ENCODE data around the gene WNT7B.
"Not testable (repeated sequence)": the region's sequence is repeated elsewhere in the genome, so short reads cannot be mapped to it uniquely, and the experiment has no call there.

The WNT7B gene

DNA sequence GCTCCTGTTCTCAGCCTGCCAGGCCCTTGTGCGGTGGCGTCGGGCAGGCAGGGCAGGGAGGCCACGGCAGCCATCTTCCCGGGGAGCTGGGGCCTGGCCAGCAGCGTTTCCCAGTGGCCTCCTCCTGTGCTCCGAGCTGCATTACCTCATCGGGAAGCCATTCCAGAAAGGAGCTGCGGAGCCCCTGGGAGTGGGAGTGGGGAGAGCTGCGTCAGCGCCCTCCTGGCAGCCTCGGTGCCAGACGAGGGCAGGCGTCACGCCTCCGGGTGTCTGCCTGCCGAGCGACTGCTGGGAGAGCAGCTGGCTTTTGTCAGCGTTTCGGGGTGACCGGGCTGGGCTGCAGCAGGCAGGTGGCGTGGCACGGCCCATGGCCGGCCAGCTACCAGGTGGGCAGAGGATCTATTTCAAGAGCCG, 30.9 kb upstream of the WNT7B start:
- DNase-seq: no peak

DNA sequence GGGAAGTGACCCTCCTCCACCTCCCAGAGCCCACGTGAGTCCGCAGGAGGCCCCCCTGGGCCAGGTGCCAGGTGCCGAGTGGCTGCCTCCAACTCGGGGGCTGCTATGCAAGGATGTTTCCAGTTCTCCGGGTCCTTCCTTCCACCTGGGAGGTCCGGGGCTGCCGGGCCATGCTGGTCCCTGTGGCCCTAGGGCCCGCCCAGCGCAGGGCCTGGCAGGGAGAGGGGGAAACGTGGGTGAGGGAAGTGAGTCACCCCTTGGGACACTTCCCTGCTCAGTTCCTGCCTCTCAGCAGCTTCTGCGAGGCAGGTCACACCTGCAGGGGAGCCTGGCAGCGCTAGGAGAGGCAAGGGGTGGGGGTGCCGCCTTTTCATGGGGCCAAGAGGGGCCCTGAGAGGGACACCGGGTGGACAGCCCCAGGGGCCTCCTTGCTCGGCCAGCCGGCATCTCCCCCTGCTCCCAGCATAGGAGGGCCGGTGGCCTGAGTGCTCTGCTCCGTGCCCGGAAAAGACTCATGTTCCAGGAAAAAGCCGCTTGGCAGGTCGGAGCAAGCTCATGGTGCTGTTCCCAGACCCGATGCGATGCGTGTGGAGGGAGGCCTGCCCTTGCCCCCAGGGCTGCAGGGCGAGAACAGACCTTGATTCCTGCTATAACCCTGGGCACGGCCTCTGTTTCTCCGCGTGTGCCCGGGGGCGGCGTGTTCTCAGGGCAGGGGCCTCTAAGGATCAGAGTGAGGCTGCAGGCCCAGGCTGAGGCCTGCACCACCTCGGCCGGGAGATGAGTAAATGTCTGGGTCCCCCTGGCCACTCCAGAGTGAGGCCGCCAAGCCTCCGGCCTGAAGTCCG, 30.3 kb upstream of the WNT7B start:
- DNase-seq: no peak

DNA sequence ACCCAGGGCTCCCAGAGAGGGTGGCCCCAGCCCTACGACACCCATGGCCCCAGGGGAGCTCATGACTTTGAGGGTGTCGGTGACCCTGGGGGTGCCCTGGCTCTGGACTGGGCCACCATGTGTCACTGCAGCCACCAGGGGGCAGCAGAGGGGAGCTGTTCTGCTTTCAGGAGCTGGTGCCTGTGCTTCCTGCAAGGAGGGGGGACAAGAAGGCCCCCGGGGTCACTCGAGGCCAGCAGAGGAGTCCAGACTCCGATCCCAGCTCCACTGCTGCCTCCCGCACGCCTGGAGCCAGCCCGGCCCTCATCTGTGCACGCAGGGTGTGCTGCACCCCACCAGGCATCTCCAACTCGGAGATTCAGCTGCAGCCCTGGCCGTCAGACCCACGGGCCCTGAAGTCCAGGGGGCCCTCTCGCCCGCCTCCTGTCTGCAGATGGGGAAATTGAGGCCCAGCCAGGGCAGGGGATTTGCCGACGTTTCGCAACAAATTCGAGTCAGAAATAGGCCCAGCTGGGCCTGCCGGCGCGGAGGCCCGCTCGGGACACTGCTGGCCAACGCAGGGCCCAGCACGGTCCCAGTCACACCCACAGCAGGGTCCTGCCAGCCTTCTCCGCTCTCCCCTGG, 29.5 kb upstream of the WNT7B start:
- no peak for DNase-seq

DNA sequence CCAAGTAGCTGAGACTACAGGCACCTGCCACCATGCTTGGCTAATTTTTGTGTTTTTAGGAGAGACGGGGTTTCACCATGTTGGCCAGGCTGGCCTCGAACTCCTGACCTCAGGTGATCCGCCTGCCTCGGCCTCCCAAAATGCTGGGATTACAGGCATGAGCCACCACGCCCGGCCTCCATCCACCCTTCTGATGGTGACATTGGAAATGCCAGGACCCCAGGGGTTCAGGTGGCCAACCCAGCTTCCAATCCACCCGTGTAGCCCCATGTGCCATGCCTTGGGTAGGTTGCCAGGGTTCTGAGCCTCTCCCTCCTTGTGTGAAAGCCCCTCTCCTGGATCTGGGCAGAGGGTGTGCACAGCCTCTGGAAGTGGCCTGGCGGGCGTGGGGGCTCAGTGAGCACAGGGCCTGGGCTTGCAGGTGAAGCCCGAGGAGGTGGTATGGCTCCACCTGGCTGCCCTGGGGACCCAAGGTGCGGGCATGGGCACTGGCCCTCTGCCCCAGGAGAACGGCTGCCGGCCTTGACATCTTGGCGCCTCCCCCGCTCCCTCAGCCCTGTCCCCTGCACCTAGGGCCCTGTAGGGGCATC, 28.2 kb upstream of the WNT7B start:
- DNase-seq: not testable (repeated sequence)

DNA sequence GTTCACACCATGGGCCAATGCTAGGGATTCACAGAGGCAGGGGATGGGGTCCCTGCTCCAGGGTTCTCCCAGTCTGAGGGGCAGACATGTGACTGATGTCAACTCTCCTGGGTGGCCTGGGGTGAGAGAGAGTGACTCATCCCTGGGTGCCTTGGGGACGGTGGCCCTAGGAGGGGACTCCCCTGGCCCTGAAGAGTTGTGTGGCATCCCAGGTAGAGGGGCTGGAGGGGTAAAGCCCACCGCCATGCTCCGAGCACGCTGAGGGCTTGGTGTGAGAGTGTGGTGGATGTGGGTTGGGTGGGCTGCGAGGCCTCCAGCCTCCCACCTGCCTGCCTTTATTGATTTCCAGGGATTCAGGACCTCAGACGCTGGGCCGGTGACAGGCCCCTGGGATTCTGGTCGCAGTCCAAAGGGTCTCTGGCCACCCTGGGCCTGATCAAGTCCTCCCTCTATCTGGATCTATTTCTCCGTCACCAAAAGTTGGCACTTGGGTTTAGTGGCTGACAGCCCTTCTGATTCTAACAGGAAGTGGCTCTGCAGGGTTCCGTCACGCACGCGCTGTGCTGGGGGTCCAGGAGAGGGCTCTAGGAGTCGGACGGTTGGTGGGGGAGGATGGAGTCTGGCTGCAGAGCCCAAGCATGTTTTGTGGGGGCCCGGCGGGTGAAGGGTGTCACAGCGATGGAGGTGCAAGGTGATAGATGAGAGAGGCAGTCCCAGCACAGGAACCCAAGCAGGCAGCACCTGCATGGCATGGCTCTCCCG, 27.3 kb upstream of the WNT7B start:
- DNase-seq: no peak

DNA sequence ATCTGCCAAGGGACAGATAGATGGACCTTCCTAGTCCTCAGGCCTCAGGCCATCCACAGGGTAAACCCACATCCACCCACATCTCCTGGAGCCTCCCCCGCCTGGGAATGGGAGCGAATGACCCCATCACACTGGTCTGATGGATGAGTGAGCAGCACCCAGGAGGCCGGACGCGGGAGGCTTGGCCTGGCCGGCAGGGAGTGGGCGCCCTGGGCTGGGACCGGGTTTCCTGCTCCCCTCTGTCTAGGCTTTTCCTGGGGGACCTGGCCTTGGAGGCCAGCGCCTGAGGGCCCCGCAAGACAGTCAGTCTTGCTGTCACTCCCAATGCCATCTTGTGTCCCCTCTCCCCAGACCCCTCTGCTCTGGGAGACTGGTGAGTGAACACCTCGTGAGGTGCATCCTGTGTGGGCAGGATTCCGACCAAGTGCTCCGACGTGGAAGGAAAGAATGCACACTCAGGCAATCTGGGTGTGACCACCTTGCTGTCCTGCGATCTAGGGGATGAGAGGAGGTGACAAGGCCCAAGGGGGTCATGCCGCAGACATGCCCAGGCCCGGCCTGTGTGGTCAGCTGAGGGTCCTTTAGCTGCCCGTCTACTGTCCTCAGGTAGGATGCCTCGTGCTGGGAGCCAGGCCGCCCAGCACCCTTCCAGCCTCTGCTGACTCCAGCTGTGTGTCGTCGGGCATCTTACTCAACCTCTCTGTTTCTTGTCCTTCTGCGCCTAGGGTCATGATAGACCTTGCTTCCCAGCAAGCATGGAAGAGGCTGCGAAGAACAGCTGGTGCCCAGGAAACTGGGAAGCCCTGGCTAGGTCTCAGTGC, 26.5 kb upstream of the WNT7B start:
- DNase-seq: no peak

DNA sequence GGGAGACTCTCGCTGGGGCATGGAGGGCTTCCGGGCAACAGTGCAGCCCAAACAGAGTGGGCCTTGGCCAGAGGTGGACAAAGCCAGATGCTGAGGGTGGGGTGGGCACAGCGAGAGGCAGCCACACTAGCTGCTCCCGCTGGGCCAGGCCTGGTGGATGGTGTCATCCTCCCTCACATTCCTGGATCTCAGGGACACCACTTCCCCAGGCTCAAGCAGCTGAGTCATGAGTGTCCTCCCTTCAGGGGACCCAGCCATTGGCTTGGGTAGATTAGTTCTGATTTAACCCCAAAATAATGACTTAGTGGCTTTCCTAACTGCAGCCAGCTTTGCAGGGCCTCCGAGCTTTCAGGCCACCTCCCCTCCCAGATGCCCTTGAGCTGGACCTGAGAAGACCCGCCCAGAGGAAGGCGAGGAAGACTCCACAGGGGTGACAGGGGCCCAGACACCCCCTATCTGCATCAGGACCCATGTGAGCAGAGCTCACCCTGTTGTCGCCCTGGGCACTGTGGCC, 25.9 kb upstream of the WNT7B start:
- DNase-seq: no peak

DNA sequence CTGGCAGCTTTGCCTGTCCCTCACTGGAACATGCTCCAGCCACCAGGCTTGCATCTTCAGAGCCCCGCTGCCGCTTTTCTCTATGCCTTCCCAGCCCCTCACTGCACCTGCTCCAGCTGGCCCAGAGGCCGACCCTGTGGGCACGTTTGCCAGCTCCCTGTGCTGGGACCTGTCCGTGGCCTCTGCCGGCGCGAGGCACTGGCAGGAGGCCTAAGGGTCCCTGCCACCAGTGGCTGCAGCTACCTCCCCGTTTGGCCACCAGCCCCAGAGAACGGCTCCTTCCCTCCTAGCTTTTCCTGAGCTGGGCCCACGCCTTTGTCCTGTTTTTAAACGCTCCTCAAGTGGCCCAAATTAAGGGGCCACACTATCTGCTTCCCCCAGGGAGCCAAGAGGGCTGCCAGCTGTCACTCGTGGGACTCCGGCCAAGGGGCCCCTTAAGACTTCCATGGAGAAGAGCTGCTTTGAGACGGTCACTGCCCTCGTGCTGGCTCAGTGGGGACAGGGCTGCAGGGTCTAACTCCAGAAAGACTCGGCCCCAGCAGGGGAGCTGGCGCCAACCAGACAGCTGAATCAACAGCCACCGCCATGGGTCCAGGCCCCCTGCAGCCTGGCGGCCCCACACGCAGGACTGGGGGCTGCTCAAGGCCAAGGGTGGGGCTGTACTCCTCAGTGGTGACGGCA, 24.6 kb upstream of the WNT7B start:
- DNase-seq: no peak

DNA sequence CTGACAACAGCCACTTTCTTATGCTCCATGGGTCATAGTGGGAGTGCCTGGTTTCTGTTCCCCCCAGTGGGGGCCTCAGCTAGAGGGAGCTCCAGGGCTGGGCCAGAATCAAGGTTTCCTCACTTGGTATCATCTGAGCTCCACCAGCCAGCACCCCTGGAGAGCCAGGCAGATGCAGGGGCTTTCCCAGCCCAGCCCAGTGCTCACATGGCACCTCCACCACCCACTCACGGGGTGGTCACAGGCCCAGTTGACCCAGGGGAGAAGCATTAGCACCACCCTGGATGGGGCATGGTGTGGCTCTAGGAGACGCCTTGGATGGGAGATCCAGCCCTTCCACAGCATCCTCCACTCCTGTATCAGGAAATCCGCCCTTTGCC, 24.1 kb upstream of the WNT7B start:
- no peak for DNase-seq

DNA sequence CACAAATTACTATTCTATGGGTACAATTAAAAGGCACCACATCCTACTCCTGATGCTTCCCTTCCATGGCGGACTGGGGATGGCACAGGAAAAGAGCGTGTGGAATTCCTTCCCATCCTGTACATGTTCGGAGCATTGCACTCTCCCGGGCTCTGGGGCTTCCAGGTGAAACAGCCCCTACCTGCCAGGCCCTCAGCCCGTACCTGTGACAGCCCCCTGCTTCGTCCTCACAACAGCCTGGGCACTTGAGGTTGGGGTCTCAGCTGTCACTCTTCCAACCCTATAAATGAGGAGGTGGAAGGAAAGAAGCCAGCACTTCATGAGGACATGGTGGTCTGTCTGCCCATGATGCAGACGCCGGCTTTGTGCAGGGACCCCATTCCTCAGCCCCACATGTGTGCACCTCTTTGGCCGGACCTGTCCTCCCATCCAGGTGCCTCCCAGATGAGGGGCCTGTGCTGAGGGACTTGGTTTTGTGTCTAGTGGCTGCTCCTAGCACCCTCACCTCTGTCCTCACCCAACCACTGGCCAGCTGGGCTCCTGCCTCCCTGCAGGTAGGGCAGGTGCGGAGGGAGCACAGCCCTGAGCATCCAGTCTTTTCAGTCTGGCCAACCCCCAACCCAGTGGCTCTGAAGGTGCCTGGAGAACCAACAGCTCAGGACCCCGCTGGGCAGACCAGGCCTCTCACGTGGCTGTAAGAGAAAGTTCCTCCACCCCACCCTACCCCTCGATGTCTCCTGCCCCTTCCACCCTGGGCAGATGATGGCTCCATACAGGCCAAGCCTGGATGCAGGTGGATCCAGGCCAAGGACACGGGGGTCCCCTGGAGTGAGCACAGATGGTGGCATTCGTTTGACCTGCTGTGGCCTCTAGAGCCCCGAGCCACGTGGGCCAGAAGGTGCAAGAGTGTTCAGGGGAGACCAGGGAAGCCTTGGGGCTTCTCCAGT, 23.4 kb upstream of the WNT7B start:
- DNase-seq: no peak

DNA sequence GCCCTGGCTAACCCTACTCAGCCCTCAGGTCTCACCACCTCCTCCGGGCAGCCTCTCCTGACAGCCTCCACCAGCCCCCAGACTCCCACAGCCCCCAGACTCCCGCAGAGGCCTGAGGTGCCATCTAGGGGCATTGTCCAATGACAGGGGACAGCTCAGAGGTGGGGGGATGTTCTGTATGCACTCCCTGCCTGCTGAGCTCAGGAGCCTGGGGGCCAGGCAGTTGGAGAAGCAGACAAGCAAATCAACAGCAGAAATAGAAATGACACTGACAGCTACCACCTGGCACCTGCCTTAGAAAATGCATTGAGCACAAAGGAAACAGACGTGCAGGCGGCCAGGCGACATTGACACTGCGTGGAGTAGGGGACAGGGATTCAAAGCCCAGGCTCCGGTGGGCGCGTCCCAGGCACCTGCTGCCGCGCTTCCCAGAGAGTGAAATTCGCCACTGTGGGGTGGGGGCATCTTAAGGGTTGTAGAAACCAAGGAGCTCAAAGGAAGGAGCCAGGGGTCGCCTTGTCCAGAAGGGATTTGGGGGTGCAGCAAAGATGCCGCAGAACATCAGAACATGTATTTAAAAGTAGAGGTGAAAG, 22.5 kb upstream of the WNT7B start:
- DNase-seq: no peak

DNA sequence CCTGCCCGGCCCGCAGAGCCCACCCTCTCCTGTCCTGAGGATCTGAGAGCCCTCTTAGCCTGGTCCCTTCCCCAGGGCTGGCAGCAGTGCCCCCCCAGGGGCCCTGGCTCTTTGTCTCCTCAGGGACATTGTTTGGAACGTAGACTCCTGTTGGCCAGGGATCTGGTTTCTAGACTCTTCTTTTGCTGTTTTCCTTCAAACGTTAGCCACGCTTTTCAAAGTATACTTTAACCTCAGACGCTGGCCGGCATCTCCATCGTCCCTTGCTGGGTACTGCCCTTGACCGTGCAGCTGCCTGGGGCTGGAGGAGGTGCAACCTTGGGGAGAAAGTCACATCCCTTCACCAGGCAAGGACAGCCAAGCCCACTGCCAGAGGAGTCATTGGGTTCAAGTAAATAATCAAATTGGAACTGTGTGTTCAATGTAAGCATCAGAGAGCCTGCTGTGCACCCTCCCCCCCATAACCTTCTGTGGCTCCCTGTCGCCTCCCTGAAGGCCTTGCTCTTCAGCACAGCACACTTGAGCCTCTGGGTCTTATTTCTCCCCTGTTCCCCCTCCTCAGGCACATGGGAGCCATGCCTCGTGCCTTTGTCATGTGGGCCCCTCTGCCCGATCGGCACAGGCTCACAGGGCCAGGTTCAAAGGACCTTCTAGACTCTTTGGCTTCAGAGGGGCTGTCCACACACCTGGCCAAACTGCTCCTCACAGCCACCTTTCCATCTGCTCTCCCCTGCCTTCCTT, 21.8 kb upstream of the WNT7B start:
- no peak for DNase-seq

DNA sequence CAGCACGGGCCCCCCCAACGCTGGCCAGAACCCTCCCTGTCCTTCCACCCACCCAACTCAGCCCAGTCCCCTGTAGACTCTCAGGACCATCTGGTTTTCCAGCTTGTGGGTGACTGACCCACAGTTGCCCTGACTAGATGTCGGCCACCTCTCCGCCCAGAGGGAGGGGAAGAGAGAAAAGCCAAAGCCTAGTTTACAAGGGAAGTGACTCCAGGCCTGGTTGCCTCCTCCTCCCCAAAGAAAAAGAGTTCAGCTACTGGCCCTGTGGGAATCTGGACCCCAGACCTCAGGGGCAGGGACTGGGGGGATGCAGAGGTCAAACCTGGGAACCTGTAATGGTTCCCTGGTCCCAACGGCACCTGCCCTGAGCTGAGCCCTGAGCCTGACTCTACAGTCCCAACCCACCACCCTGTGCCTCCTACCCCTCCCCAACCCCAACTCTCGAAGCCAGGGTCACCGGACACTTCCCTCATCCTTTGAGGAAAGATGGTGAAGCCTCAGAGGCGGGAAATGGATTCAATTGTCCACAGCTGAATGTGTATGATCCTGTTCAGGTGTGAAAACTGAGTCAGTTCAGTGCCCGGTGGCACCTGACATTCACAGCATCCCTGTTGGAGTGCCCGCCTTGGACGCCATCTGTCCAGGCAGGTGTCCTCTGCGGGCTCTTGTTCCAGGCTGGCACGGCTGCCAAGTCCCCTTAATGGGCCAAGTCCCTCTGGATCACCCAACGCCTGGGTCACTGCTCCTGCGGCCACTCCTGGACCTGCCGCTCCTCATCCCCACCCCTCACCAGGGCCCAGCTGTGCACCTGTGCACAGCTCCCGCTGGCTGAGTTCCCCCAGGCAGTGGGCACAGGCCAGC, 21.0 kb upstream of the WNT7B start:
- no peak for DNase-seq

DNA sequence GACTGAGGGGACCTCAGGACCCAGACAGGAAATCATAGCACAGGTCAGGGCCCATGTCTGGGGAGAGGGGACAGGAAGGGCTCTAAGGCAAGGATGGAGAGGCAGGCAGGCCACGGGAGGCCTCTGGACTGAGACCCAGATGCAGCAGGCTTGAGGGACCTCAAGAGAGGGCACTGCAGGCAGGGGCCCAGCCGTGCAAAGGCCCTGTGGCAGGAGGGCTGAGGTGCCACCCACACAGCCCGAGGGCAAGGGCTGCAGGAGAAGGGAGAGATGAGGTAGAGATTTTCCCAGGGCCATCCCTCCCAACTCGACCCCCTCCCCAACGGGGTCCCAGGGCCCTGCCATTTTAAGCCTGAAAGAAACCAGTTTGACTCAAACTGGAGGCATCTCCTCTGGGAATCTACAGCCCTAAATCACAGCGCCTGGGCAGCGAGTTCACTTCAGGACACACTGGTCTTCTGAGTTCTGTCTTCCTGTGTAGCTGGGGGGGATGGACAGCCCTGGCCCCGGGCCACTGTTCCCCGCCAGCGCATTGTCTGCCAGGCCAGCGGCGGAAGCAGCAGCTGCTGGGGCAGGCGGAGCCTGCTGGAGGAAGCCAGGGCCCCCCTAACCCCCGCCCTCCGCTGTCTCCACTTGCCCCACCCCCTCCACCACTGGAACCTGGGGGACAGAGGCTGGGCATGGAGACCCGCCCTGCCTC, 20.3 kb upstream of the WNT7B start:
- DNase-seq: no peak

DNA sequence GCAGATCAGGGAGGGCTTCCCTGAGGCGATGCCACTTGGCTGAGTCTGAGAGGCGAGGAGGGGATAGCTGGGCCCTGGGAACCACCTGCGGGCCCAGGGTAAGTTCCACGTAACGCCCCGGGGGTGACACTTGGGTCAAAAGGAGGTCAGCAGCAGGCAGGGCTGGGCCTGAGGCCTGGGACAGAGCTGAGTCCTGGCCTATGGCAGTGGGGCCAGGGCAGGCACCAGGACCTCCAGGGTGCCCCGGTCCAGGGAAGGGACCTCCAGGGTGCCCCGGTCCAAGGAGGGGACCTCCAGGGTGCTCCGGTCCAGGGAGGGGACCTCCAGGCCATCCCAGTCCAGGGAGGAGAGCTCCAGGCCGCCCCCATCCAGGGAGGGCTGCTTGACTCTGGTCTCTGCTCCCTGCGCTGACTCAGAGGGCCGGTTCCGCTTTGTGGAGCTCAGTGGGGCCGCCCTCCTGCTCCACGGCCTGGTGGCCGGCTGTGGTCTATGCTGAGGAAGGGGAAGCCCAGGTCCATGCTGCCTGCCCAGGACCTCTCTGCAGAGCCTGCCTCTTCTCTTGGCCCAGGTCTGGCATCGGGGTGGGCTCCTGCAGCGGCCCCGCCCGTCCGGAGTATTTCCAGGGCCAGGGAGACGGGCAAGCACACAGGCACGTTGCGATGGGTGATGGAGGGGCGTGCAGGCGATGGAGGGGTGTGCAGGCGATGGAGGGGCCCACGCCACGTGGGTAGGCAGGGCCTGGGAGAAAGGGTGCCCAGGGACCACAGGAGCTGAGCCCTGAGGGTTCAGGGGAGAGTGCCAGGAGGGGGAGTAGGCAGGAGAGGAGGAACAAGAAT, 19.5 kb upstream of the WNT7B start:
- no peak for DNase-seq

DNA sequence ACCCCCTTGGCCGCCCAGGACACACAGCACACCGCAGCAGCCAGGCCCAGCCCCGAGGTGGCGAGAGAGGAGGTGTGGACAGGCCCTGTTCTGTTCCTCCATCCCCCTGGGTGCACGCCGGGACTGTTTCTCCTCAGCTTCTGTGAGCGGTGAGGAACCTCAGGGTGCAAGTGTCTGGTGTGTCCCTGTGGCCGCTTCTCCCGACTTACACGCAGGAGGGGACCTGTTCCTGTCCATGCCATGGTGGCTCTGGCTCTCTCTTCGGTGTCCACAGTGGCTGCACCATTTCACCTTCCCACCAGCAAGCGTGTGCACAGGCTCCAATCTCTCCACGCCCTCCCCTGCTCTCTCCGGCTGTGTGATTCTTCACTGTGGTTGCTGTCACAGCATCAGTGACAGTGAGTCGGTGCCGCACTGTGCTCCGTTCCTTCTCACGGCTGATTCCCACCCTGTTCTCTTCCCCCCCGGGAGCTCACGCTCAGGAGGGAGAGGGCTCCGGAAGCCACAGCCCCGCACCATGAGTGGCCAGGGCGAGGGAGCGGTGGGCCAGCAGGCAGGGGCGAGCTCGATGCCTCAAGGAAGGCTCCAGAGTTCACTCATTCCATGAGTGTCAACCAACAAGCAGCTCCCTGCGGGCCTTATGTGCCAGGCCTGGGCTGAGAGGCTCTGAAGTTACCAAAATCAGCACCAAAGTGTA, 18.6 kb upstream of the WNT7B start:
- no peak for DNase-seq

Data from cortex of kidney (tissue), 1 donor.